Endothelial cell of umbilical vein (primary cell): Measurements from ENCODE around the gene ICAM5. TPM values are rescaled to one million over a fixed set of nuclear protein-coding genes. Genes with fewer than 3 reads are reported as not detected.
"Not testable (repeated sequence)": the region's sequence is repeated elsewhere in the genome, so short reads cannot be mapped to it uniquely, and the experiment has no call there.

Experiments
- BruUV-seq: library from RNA; stranded (reverse); fragments of 400-500 nt; replicated peaks from 2 replicates; lab custom pipeline; 2021; lab: Mats Ljungman, UMichigan
- CTCF ChIA-PET: fragments of 300-600, 350-600 bp; sonication (Branson Sonifier 250); formaldehyde crosslinking; loops from one replicate; lab custom pipeline; 2021; ENCODE audit warnings: antibody characterized with exemption, inconsistent platforms; lab: Charles Lee
- POLR2A ChIA-PET: fragments of 300-600, 350-600 bp; sonication (Branson Sonifier 250); formaldehyde crosslinking; loops from one replicate; lab custom pipeline; 2021; ENCODE audit warnings: antibody characterized with exemption, inconsistent platforms; lab: Charles Lee
- DNase-seq: peaks from one replicate; pipeline ENCODE4 v3.0.0-alpha.2; 2011; ENCODE audit warnings: low read depth, low spot score
- FAIRE-seq: peaks from 2 replicates; lab custom pipeline; 2011; peaks lifted over from hg19 to GRCh38; lab: Jason Lieb, UNC
- H2AFZ ChIP-seq: 2 replicates; pipeline ENCODE4 v1.6.0; 2012; ENCODE audit warnings: low read depth, low read length, control low read depth, inconsistent platforms
- H3K27ac ChIP-seq: 2 replicates; pipeline ENCODE4 v1.5.1; 2011; ENCODE audit warnings: low read depth, mild to moderate bottlenecking, control low read depth, low read length, moderate library complexity; ENCODE audit not compliant: insufficient read depth
- H3K27me3 ChIP-seq, 2 experiments: 2 replicates each; pipeline versions ENCODE4 v1.6.0 to v1.6.1; 2011; ENCODE audit warnings: low read length in 2 of 2, mixed read lengths in 1 of 2; ENCODE audit not compliant: control insufficient read depth in 2 of 2, insufficient read depth in 2 of 2
- H3K36me3 ChIP-seq, 2 experiments: 2 replicates in 1 of 2; 3 replicates in 1 of 2; pipeline ENCODE4 v1.5.1; 2011; ENCODE audit warnings: low read length in 2 of 2, mild to moderate bottlenecking in 1 of 2, moderate library complexity in 1 of 2; ENCODE audit not compliant: control insufficient read depth in 2 of 2, insufficient read depth in 2 of 2; ENCODE audit errors: extremely low read depth in 1 of 2
- H3K4me1 ChIP-seq: 3 replicates; pipeline ENCODE4 v1.5.1; 2011; ENCODE audit warnings: mild to moderate bottlenecking, low read length; ENCODE audit not compliant: control insufficient read depth, insufficient read depth; ENCODE audit errors: extremely low read depth
- H3K4me2 ChIP-seq: 2 replicates; pipeline ENCODE4 v1.6.1; 2011; ENCODE audit warnings: low read length, control low read depth, mixed read lengths; ENCODE audit not compliant: insufficient read depth
- H3K4me3 ChIP-seq, 3 experiments: fragments of 200-600 bp in 1 of 3; sonication (generic), shearing (Covaris generic) in 1 of 3; replicated peaks in 1 of 3; 2 replicates each; pipeline ENCODE4 v1.5.1; 2011 to 2016; ENCODE audit warnings: control low read depth in 3 of 3, low read length in 3 of 3, mild to moderate bottlenecking in 2 of 3, inconsistent platforms in 1 of 3, low read depth in 1 of 3, moderate library complexity in 1 of 3; ENCODE audit not compliant: insufficient read depth in 1 of 3
- H3K79me2 ChIP-seq: 2 replicates; pipeline ENCODE4 v1.6.0; 2012; ENCODE audit warnings: low read length, inconsistent platforms; ENCODE audit not compliant: control insufficient read depth, insufficient read depth
- H3K9ac ChIP-seq: replicated peaks from 2 replicates; pipeline ENCODE3; 2011; ENCODE audit warnings: low read length, control low read depth; ENCODE audit not compliant: insufficient read depth; ENCODE audit errors: extremely low read depth
- H3K9me1 ChIP-seq: replicated peaks from 3 replicates; pipeline ENCODE4 v1.6.0; 2011; ENCODE audit warnings: mild to moderate bottlenecking, low read length; ENCODE audit not compliant: control insufficient read depth, insufficient read depth; ENCODE audit errors: extremely low read depth
- H3K9me3 ChIP-seq: replicated peaks from 2 replicates; pipeline ENCODE4 v1.5.1; 2012; ENCODE audit warnings: low read length, inconsistent platforms; ENCODE audit not compliant: control insufficient read depth, insufficient read depth
- H4K20me1 ChIP-seq: replicated peaks from 2 replicates; pipeline ENCODE3; 2011; ENCODE audit warnings: mild to moderate bottlenecking, low read length; ENCODE audit not compliant: control insufficient read depth, insufficient read depth; ENCODE audit errors: extremely low read depth
- EZH2 ChIP-seq: IDR thresholded peaks from 2 replicates; pipeline ENCODE4 v1.6.1; 2012; ENCODE audit warnings: borderline replicate concordance, low read depth, mild to moderate bottlenecking, moderate library complexity, low read length, inconsistent platforms; ENCODE audit not compliant: severe bottlenecking
- FOS ChIP-seq: IDR thresholded peaks from 2 replicates; pipeline ENCODE4 v1.6.1; 2011; ENCODE audit warnings: mild to moderate bottlenecking, low read length, moderate library complexity, borderline replicate concordance; ENCODE audit not compliant: insufficient read depth
- GATA2 ChIP-seq: IDR thresholded peaks from 2 replicates; pipeline ENCODE4 v1.7.0; 2011; ENCODE audit warnings: low read depth, mild to moderate bottlenecking, moderate library complexity, mixed read lengths, low read length; ENCODE audit not compliant: insufficient read length, insufficient read depth
- JUN ChIP-seq: IDR thresholded peaks from 2 replicates; pipeline ENCODE4 v1.6.1; 2011; ENCODE audit warnings: borderline replicate concordance, low read depth; ENCODE audit not compliant: insufficient read length, insufficient read depth
- MAX ChIP-seq: IDR thresholded peaks from 2 replicates; pipeline ENCODE4 v1.6.1; 2011; ENCODE audit not compliant: insufficient read depth, insufficient read length
- MYC ChIP-seq: IDR thresholded peaks from one replicate; pipeline ENCODE4 v1.6.1; 2011; ENCODE audit warnings: mild to moderate bottlenecking, low read depth, low read length
- POLR2A ChIP-seq: IDR thresholded peaks from 2 replicates; pipeline ENCODE4 v1.6.1; 2012; ENCODE audit warnings: low read depth, mild to moderate bottlenecking, control low read depth, low read length
- POLR2AphosphoS5 ChIP-seq: IDR thresholded peaks from 2 replicates; pipeline ENCODE4 v1.6.1; 2012; ENCODE audit warnings: low read depth, mild to moderate bottlenecking, control low read depth, low read length, moderate library complexity; ENCODE audit not compliant: insufficient read depth
- dilution Hi-C: fragments of 300-500 bp; cut with MboI; formaldehyde crosslinking; loops from one replicate; pipeline ENCODE4 v1.15.0; 2019; ENCODE audit warnings: low sequenced_read_pairs; ENCODE audit not compliant: extremely low pct_ligation_motif_present
- intact Hi-C: fragments of 100-400 bp; cut with micrococcal nuclease; formaldehyde crosslinking; loops from one replicate; pipeline ENCODE4 v1.10.0; 2022
- polyA plus RNA-seq, 4 experiments: library from polyadenylated mRNA; depleted of rRNA in 3 of 4; stranded (reverse) in 3 of 4; unstranded in 1 of 4; fragments of >200 nt; gene quantifications; 2 replicates each; pipeline versions ENCODE4 v1.2.1 to v1.2.3, GENCODE V29; 2011 to 2012; ENCODE audit warnings: missing spikeins in 1 of 4
- total RNA-seq: library from RNA; stranded (reverse); gene quantifications from 2 replicates; pipeline ENCODE4 v1.2.3, GENCODE V29; 2021
- TF ChIP-seq, protein P1 (sequence below), 2 donors: IDR thresholded peaks; 1 replicate in 1 of 2; 2 replicates in 1 of 2; pipeline ENCODE4 v1.5.1; 2011; ENCODE audit warnings: low read length in 2 of 2, mild to moderate bottlenecking in 2 of 2, moderate library complexity in 2 of 2, control low read depth in 1 of 2, inconsistent platforms in 1 of 2, low read depth in 1 of 2; ENCODE audit not compliant: insufficient read depth in 1 of 2; ENCODE audit errors: extremely low read depth in 1 of 2

Gene ICAM5
- total and polyA plus RNA-seq, 2 donors (not counting 3 experiments of a cell fraction or from before 2014, with no cell fraction given) = 0.10 to 0.40 TPM

DNA sequence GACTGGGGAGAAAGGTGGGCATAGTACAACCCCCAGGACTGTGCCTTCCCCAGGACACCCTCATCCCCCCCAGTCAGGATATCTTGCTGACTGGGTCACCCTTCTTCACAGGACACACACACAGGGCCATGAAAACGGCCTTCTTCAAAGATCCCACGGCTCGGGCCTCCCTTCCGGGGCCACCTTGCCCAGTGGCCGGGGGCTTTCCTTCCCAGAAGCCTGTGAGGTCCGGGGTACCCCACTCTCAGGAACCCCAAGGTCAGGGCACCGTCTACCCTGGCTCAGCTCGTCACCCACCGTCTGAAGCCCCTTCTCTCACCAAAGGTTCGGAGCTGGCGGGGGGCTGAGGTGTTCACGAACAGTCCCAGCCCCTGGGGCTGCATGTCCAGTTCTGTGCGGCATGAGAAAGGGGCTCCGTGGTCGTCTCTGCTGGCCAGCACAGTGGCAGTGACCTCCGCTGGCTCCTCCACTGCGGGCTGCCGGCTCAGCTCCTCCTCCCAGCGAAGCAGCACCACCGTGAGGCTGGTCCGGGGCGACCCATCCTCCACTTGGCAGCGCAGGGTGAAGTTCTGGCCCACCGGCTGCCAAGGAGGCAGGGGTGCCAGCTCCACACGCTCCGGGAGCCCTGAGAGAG lies 45.7 kb downstream of the ICAM5 start:
- ChIA-PET CTCF (interaction anchor here (1.0 to 3.5 kb wide), 5 partner anchors 44 to 76 kb away, joined by 4 to 23 read pairs (median 17); partner anchors contain the start of genes ICAM1 and TYK2), POLR2A (no interaction called here)
- Histone ChIP-seq H3K27me3 (no peaks in the 10 kb centered on the region), H3K79me2 (peaks cover 20% of the 10 kb centered on the region), H3K4me3 (no peak overlapping the region), H3K36me3 (no peaks in the 10 kb centered on the region), H3K9me3 (no peaks in the 10 kb centered on the region), H3K4me2 (no peak overlapping the region), H3K9ac (no peak overlapping the region), H3K27ac (no peak overlapping the region), H2AFZ (peak overlapping the region; percentile 67), H3K4me1 (peaks cover 16% of the 10 kb centered on the region), H3K9me1 (no peaks in the 10 kb centered on the region), H4K20me1 (no peaks in the 10 kb centered on the region)
- no peak for DNase-seq
- FAIRE-seq = no peak
- dilution Hi-C loops (no loop called here), intact Hi-C loops (loop anchor here (2.0 kb wide), 1 partner anchor 45 kb away; no protein-coding TSS in a partner anchor)
- BruUV-seq = no TSS peak
- TF ChIP-seq GATA2 (no peak), EZH2 (no peak), POLR2AphosphoS5 (no peak), MAX (no peak), FOS (no peak), POLR2A (no peak), MYC (no peak), JUN (no peak)
- TF ChIP-seq, protein P1, sequence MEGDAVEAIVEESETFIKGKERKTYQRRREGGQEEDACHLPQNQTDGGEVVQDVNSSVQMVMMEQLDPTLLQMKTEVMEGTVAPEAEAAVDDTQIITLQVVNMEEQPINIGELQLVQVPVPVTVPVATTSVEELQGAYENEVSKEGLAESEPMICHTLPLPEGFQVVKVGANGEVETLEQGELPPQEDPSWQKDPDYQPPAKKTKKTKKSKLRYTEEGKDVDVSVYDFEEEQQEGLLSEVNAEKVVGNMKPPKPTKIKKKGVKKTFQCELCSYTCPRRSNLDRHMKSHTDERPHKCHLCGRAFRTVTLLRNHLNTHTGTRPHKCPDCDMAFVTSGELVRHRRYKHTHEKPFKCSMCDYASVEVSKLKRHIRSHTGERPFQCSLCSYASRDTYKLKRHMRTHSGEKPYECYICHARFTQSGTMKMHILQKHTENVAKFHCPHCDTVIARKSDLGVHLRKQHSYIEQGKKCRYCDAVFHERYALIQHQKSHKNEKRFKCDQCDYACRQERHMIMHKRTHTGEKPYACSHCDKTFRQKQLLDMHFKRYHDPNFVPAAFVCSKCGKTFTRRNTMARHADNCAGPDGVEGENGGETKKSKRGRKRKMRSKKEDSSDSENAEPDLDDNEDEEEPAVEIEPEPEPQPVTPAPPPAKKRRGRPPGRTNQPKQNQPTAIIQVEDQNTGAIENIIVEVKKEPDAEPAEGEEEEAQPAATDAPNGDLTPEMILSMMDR (IDR thresholded peaks at IDR 0.05; ENCODE audit: extremely low read depth in 1 of 2, insufficient read depth in 1 of 2, low read depth in 1 of 2, low read length in 2 of 2) = no peak

GRCh38 chr19:10336725-10337124 lies 47.0 kb downstream of the ICAM5 start:
- H3K4me2 ChIP-seq, H3K36me3 ChIP-seq, H3K4me3 ChIP-seq, H3K9me3 ChIP-seq, H2AFZ ChIP-seq, intact Hi-C loops, CTCF ChIA-PET, H4K20me1 ChIP-seq, BruUV-seq, H3K27ac ChIP-seq, H3K27me3 ChIP-seq, H3K9me1 ChIP-seq, dilution Hi-C loops, DNase-seq, H3K9ac ChIP-seq, FAIRE-seq: not testable (repeated sequence)
- H3K4me1 ChIP-seq = peaks cover 16% of the 10 kb centered on the region
- H3K79me2 ChIP-seq = peaks cover 13% of the 10 kb centered on the region
- POLR2A ChIA-PET = interaction anchor here (0.8 kb wide), 1 partner anchor 103 kb away, joined by 10 read pairs; no protein-coding TSS in a partner anchor
